HG03159 (cell line): ENCODE measurements around the gene IRS2.

Experiments used
- ATAC-seq: cut with Tn5 transposase; IDR thresholded peaks from one replicate; pipeline ENCODE4 v1.9.1; 2021; ENCODE audit warnings: mild to moderate bottlenecking, moderate library complexity; ENCODE audit not compliant: unreplicated experiment

IRS2 gene

DNA sequence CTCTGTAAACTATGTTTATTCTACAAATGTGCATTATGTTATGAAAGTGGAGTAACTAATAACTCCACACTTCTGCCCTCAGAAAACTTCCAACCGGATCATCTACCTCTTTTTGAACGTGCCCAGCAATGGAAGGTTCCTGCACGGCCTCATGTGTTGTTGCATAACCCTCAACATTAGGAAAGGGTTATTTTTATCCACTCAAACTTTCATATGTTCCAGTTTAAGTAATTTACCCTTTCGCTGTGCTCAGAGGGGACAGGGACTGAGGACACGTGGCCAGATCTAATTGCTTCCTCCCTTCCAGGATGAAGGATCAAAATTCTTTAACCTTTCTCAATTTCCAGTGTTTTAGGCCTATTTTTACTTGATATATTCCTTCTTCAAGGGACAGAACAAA, 29.6 kb downstream of the IRS2 start:
- no peak for ATAC-seq

GRCh38 chr13:109755997-109756396, 30.4 kb downstream of the IRS2 start:
- ATAC-seq: no peak

DNA sequence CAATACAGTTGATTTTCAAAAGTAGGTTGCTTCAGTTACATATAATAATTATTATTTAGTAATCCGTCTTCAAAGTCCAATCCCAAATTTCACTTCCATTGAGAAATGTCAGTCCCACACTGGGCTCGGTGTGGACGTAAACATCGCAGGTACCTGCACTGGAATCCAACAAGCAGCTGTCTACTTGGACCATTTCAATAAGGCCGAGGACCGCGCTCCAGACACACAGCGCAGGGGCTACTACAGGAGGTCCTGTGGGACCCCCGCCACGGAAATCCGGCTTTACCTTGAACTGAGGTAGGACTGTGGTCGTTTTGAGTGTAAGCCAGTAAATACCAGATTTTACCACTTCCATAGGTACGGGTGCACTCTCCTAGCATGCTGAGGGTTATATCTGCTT, 30.8 kb downstream of the IRS2 start:
- ATAC-seq: no peak

- ATAC-seq: no peak
Observed at GRCh38 chr13:109751477-109751876, 34.9 kb downstream of the IRS2 start.

- no peak for ATAC-seq
Observed at GRCh38 chr13:109750221-109750775, 36.1 kb downstream of the IRS2 start.

DNA sequence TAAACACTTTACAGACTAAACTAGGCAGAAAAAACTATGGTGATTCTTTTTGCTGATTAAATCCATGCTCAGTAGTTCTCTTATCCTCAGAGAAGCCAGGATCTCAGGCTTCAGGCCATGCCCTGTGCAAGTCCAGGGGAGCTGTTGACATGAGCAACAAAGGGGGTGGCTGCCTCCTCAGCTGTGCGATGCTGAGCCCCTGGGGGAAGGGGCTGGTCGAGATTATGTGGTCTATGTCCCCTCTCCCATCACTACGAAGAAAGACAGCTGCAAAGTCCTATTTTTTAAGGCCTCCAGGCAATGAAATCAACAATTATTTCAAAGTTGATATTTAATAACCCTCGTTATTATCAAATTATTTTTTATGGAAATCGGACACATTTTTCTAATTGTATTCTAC, 37.0 kb downstream of the IRS2 start:
- ATAC-seq: no peak

- ATAC-seq: no peak
Observed at GRCh38 chr13:109748677-109749076, 37.7 kb downstream of the IRS2 start.

- no peak for ATAC-seq
Observed at GRCh38 chr13:109747524-109747923, 38.9 kb downstream of the IRS2 start.

- ATAC-seq: no peak
Observed at GRCh38 chr13:109746364-109746763, 40.0 kb downstream of the IRS2 start.

- ATAC-seq: no peak
Observed at GRCh38 chr13:109745702-109746101, 40.7 kb downstream of the IRS2 start.

DNA sequence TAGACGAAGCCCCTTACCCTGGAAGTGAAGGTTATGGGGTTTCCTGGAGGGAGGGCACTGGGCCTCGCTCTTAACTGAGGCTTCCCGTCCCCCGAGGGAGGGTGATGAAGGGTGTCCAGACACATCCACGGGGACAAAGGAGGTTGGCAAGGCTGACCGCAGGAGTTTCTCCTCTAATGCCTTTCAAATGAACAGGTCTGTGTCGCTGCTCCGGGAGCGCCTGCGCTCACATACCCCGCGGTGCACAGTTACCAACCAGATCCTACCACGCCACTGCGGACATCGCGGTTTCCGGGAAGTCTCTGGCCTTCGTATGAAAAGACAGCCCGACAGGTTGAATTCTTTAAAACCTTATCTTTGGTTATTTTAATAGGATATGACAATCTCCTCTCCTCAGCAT, 41.3 kb downstream of the IRS2 start:
- ATAC-seq: no peak

GRCh38 chr13:109744512-109745051, 41.8 kb downstream of the IRS2 start:
- no peak for ATAC-seq

DNA sequence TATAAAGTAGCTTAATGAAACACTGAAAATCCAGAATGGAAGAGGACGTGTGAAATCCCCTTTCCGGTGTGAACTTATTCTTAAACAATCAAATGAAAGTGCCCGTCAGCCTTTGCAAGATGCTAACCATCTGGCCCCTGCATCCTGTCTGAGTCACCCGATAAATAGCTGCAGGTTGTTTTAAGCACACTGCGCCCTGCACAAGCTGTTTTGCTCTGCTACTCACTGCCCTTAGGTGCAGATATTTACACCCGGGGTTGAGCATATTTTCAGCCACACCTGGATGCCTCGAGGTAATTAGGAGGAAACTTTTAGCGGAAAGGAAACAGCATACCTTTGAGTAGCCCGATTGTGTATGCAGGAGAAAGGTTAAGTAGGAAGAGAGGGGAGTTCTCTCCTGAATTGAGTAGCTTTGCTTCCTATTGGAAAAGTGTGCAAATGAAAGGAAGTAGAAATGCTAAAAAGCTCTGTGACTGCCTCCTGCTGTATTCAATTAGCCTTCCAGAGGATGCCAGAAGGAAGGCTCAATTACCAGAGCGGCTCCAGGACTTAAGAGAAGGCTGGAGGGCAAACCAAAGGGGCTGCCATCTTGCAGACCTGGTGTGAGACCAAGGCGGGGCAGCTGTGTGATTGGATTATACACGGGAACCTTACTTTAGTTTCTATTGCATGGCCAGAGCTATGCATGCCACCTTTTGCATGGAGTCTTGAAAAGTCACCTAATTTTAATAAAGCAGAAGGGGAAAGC, 42.5 kb downstream of the IRS2 start:
- peak; percentile 70 for ATAC-seq

DNA sequence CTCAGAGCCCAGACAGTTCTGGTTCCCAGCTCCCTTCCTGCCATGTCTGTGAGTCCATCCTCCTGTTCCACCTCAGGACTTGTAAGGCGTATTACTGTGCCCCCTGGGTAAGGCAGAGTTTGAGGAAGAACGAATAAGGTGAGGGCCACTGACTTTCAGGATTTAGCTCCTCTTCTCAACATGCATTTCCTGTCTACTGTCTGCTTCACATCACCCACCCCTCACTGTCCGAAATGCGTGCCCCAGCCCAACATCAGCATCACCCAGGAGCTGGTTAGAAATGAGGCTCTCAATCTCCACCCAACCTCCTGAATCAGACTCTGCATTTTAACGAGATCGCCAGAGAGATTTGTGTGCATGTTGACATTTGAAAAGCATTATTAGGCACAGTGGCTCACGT, 44.4 kb downstream of the IRS2 start:
- ATAC-seq: no peak

GRCh38 chr13:109740721-109741120, 45.7 kb downstream of the IRS2 start:
- ATAC-seq: no peak

DNA sequence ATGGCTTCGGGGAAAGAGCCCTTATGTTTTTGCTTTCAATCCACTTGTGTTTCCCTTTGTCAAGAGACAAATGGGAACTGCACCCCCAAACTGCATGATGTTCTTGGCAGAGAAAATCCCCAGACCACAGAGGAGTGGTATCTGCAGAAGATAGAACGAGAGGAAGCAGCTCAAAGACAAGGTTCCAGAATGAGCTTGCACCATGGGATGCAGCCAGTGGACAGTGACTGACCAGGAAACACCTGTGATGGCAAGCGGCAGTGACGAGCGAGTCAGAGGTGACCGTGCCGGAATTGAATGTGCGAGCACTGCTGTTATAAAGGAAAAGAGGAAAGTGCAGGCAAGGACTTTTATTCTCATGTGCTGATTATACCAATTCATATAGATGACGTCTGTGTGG, 46.3 kb downstream of the IRS2 start:
- ATAC-seq: no peak

DNA sequence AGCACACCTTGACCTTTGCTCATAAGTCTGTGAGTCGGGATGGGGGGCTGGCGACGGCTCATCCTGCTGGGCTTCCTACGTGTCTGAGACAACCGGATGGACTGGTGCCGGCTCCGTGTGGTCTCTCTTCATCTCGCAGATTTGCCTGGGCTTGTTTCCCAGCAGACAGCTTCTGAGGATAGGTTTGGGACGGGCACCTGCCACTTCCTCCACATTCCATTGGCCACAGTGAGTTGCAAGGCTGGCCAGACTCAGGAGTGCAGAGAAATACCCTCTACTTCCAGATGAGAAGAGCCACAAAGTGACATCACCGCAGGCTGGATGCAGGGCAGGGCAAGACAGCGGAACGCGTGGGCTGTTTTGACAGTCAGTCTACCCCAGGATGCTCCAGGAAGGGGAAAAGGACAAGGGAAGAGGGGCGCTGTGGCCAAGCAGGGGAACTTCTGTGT, 48.1 kb downstream of the IRS2 start:
- ATAC-seq: no peak

DNA sequence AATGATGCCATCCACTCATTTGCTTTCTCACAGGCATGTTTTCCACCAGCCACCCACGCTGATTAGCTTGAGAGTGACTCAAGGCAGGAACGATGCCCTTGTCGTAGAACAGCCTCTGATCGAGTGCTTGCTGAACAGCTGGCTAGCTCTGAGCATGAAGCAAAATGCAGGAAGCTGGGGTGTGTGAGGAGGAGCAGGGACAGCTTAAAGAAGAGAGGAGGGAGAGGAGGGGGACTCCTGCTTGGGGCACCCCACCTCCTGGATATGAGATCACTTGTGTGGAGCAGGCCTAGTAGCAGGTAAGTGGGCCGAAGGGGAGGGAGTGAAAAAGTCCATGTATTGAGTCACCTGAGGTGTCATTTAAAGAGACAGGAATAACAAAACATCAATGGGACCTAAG, 48.8 kb downstream of the IRS2 start:
- no peak for ATAC-seq

DNA sequence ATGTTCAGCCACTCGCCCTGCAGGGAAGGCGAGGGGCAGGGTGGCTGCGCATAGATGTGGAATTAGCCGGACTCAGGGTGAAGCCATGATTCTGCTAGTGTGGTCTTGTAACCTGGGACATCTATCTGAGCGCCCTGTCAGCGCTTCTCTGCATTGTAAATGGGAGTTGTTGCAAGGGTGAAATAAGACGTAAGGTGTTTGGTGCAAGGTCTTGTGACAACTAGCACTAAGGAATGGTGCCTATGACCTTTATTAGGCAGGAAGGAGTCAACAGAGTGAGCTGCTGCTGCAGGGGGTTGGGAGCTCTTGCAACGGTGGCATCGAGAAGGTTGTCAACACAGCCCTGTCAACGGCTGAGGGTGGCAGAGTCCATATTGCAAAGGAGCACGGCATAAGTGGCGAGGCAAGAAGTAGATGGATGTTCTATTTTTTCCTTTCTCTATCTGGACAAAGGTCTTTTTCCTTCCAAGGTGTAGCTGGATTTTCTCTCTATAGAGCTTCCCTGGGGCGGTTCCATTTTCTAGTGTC, 49.3 kb downstream of the IRS2 start:
- ATAC-seq: no peak

GRCh38 chr13:109735436-109735966, 50.9 kb downstream of the IRS2 start:
- ATAC-seq: no peak

DNA sequence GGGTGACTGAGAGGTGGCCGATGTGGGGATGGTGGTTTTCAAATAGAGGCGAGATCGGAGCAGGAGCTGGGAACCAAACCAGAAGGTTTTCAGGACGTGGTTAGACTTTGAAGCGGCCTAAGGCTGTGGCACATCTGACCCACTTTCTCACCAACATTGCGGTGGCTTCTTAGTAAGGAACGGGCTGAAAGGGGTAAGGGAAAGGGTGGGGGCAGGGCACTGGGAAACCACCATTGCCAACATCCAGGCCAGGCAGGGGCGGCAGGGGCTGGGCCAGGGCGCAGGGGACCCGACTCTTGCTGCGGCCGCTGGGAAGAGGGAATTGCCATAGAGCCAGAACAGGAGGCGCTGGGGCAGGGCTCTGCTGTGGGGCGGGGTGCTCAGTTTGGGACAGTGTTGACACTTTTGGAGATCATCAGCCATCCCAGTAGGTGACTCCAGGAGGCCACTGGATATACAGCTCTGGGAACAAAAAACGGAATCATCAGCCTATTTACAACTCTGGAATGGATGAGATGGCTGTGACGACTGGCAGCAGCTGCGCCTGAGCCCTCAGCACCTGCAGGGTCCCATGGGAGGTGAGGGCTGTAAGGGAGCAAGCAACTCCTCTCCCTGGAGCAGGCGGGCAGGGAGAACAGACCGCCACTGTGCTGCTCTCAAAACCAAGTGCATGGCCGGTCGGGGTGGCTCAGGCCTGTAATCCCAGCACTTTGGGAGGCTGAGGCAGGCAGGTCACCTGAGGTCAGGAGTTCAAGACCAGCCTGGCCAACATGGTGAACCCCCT, 52.2 kb downstream of the IRS2 start:
- no peak for ATAC-seq
